PFSK-1 (cell line): ENCODE measurements around the gene GALNT18.

Experiments
- FOXP2 ChIP-seq: optimal IDR thresholded peaks from 2 replicates; pipeline ENCODE3; 2011; ENCODE audit warnings: borderline replicate concordance, control low read depth, inconsistent platforms; ENCODE audit not compliant: insufficient read depth; ENCODE audit errors: extremely low read length, extremely low read depth
- POLR2AphosphoS5 ChIP-seq: IDR thresholded peaks from 2 replicates; pipeline ENCODE4 v1.6.1; 2012; ENCODE audit warnings: low read depth, mild to moderate bottlenecking, control low read depth, low read length, moderate library complexity
- SIN3A ChIP-seq: IDR thresholded peaks from 2 replicates; pipeline ENCODE4 v1.6.1; 2012; ENCODE audit warnings: mild to moderate bottlenecking, low read length, moderate library complexity, borderline replicate concordance; ENCODE audit not compliant: insufficient read depth
- TAF1 ChIP-seq: IDR thresholded peaks from 2 replicates; pipeline ENCODE4 v1.6.1; 2012; ENCODE audit warnings: low read length, control low read depth, borderline replicate concordance; ENCODE audit not compliant: insufficient read depth
- TF ChIP-seq, protein P1 (sequence below), 2 experiments: IDR thresholded peaks; 2 replicates each; pipeline versions ENCODE4 v1.6.1 to v1.8.0; 2011 to 2012; ENCODE audit warnings: low read depth in 2 of 2, low read length in 2 of 2, control low read depth in 1 of 2, inconsistent platforms in 1 of 2, mild to moderate bottlenecking in 1 of 2, moderate library complexity in 1 of 2; ENCODE audit not compliant: insufficient read depth in 1 of 2

GALNT18 gene

GRCh38 chr11:11345099-11345498 lies 276.7 kb downstream of the GALNT18 start:
- no peak for TF ChIP-seq POLR2AphosphoS5
- no peak for TF ChIP-seq FOXP2
- no peak for TF ChIP-seq SIN3A
- TF ChIP-seq, protein P1, sequence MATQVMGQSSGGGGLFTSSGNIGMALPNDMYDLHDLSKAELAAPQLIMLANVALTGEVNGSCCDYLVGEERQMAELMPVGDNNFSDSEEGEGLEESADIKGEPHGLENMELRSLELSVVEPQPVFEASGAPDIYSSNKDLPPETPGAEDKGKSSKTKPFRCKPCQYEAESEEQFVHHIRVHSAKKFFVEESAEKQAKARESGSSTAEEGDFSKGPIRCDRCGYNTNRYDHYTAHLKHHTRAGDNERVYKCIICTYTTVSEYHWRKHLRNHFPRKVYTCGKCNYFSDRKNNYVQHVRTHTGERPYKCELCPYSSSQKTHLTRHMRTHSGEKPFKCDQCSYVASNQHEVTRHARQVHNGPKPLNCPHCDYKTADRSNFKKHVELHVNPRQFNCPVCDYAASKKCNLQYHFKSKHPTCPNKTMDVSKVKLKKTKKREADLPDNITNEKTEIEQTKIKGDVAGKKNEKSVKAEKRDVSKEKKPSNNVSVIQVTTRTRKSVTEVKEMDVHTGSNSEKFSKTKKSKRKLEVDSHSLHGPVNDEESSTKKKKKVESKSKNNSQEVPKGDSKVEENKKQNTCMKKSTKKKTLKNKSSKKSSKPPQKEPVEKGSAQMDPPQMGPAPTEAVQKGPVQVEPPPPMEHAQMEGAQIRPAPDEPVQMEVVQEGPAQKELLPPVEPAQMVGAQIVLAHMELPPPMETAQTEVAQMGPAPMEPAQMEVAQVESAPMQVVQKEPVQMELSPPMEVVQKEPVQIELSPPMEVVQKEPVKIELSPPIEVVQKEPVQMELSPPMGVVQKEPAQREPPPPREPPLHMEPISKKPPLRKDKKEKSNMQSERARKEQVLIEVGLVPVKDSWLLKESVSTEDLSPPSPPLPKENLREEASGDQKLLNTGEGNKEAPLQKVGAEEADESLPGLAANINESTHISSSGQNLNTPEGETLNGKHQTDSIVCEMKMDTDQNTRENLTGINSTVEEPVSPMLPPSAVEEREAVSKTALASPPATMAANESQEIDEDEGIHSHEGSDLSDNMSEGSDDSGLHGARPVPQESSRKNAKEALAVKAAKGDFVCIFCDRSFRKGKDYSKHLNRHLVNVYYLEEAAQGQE (IDR thresholded peaks at IDR 0.05; ENCODE audit: insufficient read depth in 1 of 2, low read depth in 2 of 2, low read length in 2 of 2), result no peak
- no peak for TF ChIP-seq TAF1

DNA sequence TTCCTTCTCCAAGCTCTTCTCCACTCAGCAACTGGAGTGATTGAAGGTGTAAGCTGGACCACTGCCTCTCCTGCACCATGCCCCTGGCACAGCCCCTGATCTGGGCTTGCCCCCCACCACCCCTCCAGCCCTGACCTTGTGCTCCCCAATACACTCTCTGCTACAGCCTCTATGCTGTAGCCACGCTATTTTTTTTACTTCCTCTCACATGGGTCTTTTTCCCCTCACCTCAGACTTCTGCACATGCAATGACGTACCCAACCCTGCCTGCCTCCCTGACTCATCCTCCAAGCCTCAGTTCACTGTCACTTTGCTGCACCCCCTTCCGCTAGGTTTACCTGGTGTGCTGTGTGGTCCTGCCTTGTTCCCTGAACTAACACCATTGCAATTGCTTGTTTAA lies 277.8 kb downstream of the GALNT18 start:
- TF ChIP-seq TAF1 (no peak), POLR2AphosphoS5 (no peak), SIN3A (no peak), FOXP2 (no peak)
- TF ChIP-seq, protein P1 (IDR thresholded peaks at IDR 0.05; ENCODE audit: insufficient read depth in 1 of 2, low read depth in 2 of 2, low read length in 2 of 2), result no peak

DNA sequence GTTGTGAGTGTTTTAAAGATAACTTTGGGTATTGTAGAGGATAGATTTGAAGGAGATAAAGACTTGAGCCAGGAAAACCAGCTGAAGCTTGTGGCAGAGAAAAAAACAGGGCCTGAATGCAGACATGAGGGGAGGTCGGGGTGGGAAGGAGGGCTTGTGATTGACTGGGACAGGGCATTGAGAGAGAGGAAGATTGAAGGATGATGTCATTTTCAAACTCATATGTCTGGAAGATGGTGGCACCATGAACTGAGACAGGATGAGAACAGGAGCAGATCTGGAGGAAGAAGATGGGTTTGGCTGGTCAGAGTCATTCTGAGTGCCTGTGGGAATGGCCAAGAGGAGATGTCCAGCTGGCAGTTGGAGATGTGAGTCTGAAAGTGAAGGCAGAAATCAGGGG lies 283.5 kb downstream of the GALNT18 start:
- TF ChIP-seq, protein P1 (IDR thresholded peaks at IDR 0.05; ENCODE audit: insufficient read depth in 1 of 2, low read depth in 2 of 2, low read length in 2 of 2), result no peak
- no peak for TF ChIP-seq FOXP2
- TF ChIP-seq TAF1, result no peak
- no peak for TF ChIP-seq SIN3A
- no peak for TF ChIP-seq POLR2AphosphoS5

DNA sequence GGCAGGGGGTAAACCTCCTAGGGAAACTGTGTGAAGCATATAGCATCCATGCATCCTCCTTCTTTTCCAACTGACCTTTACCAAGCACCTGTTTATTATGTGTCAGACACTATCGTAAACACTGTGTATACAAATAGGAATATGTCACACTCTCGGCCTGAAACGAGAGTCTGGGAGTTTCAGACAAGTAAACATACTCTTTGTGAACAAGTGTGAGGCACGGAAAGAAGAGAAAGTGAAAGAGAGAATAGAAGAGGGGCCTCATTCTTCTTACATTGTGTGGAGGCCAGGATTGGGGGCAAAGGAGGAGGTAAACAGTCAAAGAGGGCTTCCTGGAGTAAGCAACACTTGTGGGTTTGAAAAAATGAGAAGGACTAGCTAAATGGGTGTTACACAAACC lies 285.1 kb downstream of the GALNT18 start:
- TF ChIP-seq FOXP2, result no peak
- TF ChIP-seq SIN3A, result no peak
- TF ChIP-seq POLR2AphosphoS5, result no peak
- no peak for TF ChIP-seq TAF1
- TF ChIP-seq, protein P1 (IDR thresholded peaks at IDR 0.05; ENCODE audit: insufficient read depth in 1 of 2, low read depth in 2 of 2, low read length in 2 of 2), result no peak

GRCh38 chr11:11335043-11335442 lies 286.8 kb downstream of the GALNT18 start:
- TF ChIP-seq SIN3A, result no peak
- TF ChIP-seq, protein P1 (IDR thresholded peaks at IDR 0.05; ENCODE audit: insufficient read depth in 1 of 2, low read depth in 2 of 2, low read length in 2 of 2), result no peak
- TF ChIP-seq POLR2AphosphoS5, result no peak
- no peak for TF ChIP-seq FOXP2
- TF ChIP-seq TAF1, result no peak
